Sigmoid colon (tissue), 7 donors: ENCODE data around the gene TCF7L2. TPM values are rescaled to one million over a fixed set of nuclear protein-coding genes. Genes with fewer than 3 reads are reported as not detected.
A peak's percentile ranks its signal among the peaks of the same experiment; 100 is the strongest.

ENCODE experiments used
- DNase-seq: peaks from one replicate; pipeline ENCODE4 v3.0.0-alpha.2; 2019
- H3K27ac ChIP-seq, 4 donors: fragments of 200-600 bp; sonication (generic); one replicate each; pipeline ENCODE4 v1.5.1; 2016 to 2019; ENCODE audit warnings: mild to moderate bottlenecking in 1 of 4
- H3K27me3 ChIP-seq, 3 donors: fragments of 200-600 bp; sonication (generic); one replicate each; pipeline ENCODE4 v1.5.1; 2019; ENCODE audit warnings: mild to moderate bottlenecking in 1 of 3
- H3K36me3 ChIP-seq, 4 donors: fragments of 200-600 bp; sonication (generic); one replicate each; pipeline ENCODE4 v1.5.1; 2016 to 2019
- H3K4me1 ChIP-seq, 4 donors: fragments of 200-600 bp; sonication (generic); one replicate each; pipeline ENCODE4 v1.5.1; 2017 to 2019
- H3K4me3 ChIP-seq, 4 donors: fragments of 200-600 bp; sonication (generic); one replicate each; pipeline ENCODE4 v1.5.1; 2017 to 2019; ENCODE audit warnings: mild to moderate bottlenecking in 2 of 4, moderate library complexity in 1 of 4
- H3K9me3 ChIP-seq, 4 donors: fragments of 200-600 bp in 3 of 4; sonication (generic) in 3 of 4; one replicate each; pipeline versions ENCODE4 v1.5.1 to v1.6.1; 2013 to 2019
- CTCF ChIP-seq, 4 experiments: fragments of 450-650 bp in 3 of 4; fragments of 200-600 bp in 1 of 4; IDR thresholded peaks; one replicate each; pipeline ENCODE4 v1.5.1; 2016 to 2019; ENCODE audit warnings: antibody characterized with exemption in 4 of 4, mild to moderate bottlenecking in 3 of 4, moderate library complexity in 2 of 4
- EP300 ChIP-seq, 4 donors: sonication (generic); formaldehyde crosslinking; IDR thresholded peaks; one replicate each; pipeline ENCODE4 v1.6.1; 2017; ENCODE audit warnings: antibody characterized with exemption in 4 of 4
- POLR2A ChIP-seq, 2 donors: fragments of 450-650 bp; IDR thresholded peaks; one replicate each; pipeline ENCODE4 v1.6.1; 2016; ENCODE audit warnings: antibody characterized with exemption in 2 of 2, mild to moderate bottlenecking in 2 of 2, moderate library complexity in 2 of 2
- POLR2AphosphoS5 ChIP-seq, 4 donors: sonication (generic); formaldehyde crosslinking; IDR thresholded peaks; one replicate each; pipeline ENCODE4 v1.6.1; 2017; ENCODE audit warnings: antibody characterized with exemption in 4 of 4
- WGBS, 2 donors: extraction: QIAGEN DNeasy Blood & Tissue Kit; methylation state at CpG; one replicate each; pipeline ENCODE4 v1.1.7; 2013; 5-methylcytosine and 5-hydroxymethylcytosine counted together
- intact Hi-C: fragments of 100-400 bp; cut with DNase I; formaldehyde crosslinking; loops from one replicate; pipeline ENCODE4 v1.15.1; 2023
- polyA plus RNA-seq, 3 donors: library from polyadenylated mRNA; stranded (reverse); fragments of 200-250 nt; gene quantifications; one replicate each; pipeline ENCODE4 v1.2.3, GENCODE V29; 2013
- total RNA-seq, 4 donors: library from RNA; depleted of rRNA; stranded (reverse); fragments of >200 nt; gene quantifications; one replicate each; pipeline ENCODE4 v1.1.0, GENCODE V29; 2016
- donor health status: healthy with polysubstance abuse.
- donor health status: Bipolar disorder and iron deficiency.
- donor health status: healthy.

TCF7L2 gene
- total and polyA plus RNA-seq, 7 donors = 15.3 to 40.4 (median 30.0) TPM

GRCh38 chr10:113068178-113068890 lies 118.3 kb downstream of the TCF7L2 start:
- Histone ChIP-seq H3K36me3 (peaks cover 0 to 7% (median 3%) of the 10 kb centered on the region in 4 donors), H3K4me1 (peaks cover 0 to 75% (median 60%) of the 10 kb centered on the region in 4 donors), H3K4me3 (no peak overlapping the region), H3K27me3 (no peaks in the 10 kb centered on the region), H3K27ac (no peak overlapping the region), H3K9me3 (no peaks in the 10 kb centered on the region)
- WGBS, 2 donors = 95 to 97% methylated on average over 13 of the region's 13 CpGs
- DNase-seq = peak; percentile 38
- intact Hi-C loops = no loop called here
- TF ChIP-seq POLR2AphosphoS5 (IDR thresholded peaks at IDR 0.05) = no peak
- no peak for TF ChIP-seq POLR2A (IDR thresholded peaks at IDR 0.05)
- no peak for TF ChIP-seq EP300 (IDR thresholded peaks at IDR 0.05)
- TF ChIP-seq CTCF (IDR thresholded peaks at IDR 0.05) = no peak

- DNase-seq = no peak
- Histone ChIP-seq H3K27ac (no peak overlapping the region), H3K9me3 (no peaks in the 10 kb centered on the region), H3K4me3 (no peak overlapping the region), H3K36me3 (peaks cover 0 to 7% (median 3%) of the 10 kb centered on the region in 4 donors), H3K4me1 (peaks cover 0 to 75% (median 60%) of the 10 kb centered on the region in 4 donors), H3K27me3 (no peaks in the 10 kb centered on the region)
- 94 to 95% methylated on average over 7 of the region's 7 CpGs for WGBS, 2 donors
- intact Hi-C loops = no loop called here
- TF ChIP-seq CTCF (IDR thresholded peaks at IDR 0.05) (no peak), POLR2AphosphoS5 (IDR thresholded peaks at IDR 0.05) (no peak), POLR2A (IDR thresholded peaks at IDR 0.05) (no peak), EP300 (IDR thresholded peaks at IDR 0.05) (no peak)
Observed at GRCh38 chr10:113069595-113069994, 119.5 kb downstream of the TCF7L2 start.

- Histone ChIP-seq H3K4me1 (peaks cover 0 to 73% (median 53%) of the 10 kb centered on the region in 4 donors), H3K9me3 (no peaks in the 10 kb centered on the region), H3K27me3 (no peaks in the 10 kb centered on the region), H3K4me3 (no peak overlapping the region), H3K36me3 (peaks cover 0 to 7% (median 3%) of the 10 kb centered on the region in 4 donors), H3K27ac (peak overlapping the region in 3 of 4 donors; percentile 1 to 17 (median 10))
- WGBS, 2 donors = 27 to 64% methylated on average over 7 of the region's 7 CpGs
- intact Hi-C loops = no loop called here
- DNase-seq = no peak
- TF ChIP-seq EP300 (IDR thresholded peaks at IDR 0.05) (no peak), CTCF (IDR thresholded peaks at IDR 0.05) (no peak), POLR2A (IDR thresholded peaks at IDR 0.05) (no peak), POLR2AphosphoS5 (IDR thresholded peaks at IDR 0.05) (no peak)
Observed at GRCh38 chr10:113071446-113071845, 121.4 kb downstream of the TCF7L2 start.

GRCh38 chr10:113073549-113074189 lies 123.6 kb downstream of the TCF7L2 start:
- Histone ChIP-seq H3K36me3 (peaks cover 0 to 7% (median 3%) of the 10 kb centered on the region in 4 donors), H3K27ac (peak overlapping the region; percentile 64 to 80 (median 76)), H3K9me3 (no peaks in the 10 kb centered on the region), H3K27me3 (no peaks in the 10 kb centered on the region), H3K4me1 (peaks cover 0 to 72% (median 46%) of the 10 kb centered on the region in 4 donors), H3K4me3 (peak overlapping the region in 2 of 4 donors; percentile 4 to 7)
- intact Hi-C loops = no loop called here
- WGBS, 2 donors = 15 to 62% methylated on average over 23 of the region's 23 CpGs
- peak; percentile 93 for DNase-seq
- peak; percentile 12 to 48 (median 40) for TF ChIP-seq POLR2AphosphoS5 (IDR thresholded peaks at IDR 0.05)
- no peak for TF ChIP-seq EP300 (IDR thresholded peaks at IDR 0.05)
- no peak for TF ChIP-seq CTCF (IDR thresholded peaks at IDR 0.05)
- no peak for TF ChIP-seq POLR2A (IDR thresholded peaks at IDR 0.05)
